Activated CD8-positive, alpha-beta memory T cell treated with anti-CD3 and anti-CD28 coated beads, Interleukin-2, amount 10 ng/mL, durations not matched to agents 7 days and 5 days (primary cell): ENCODE measurements around the gene GPR82. TPM values are rescaled to one million over a fixed set of nuclear protein-coding genes. Genes with fewer than 3 reads are reported as not detected.
"Not testable (repeated sequence)": the region's sequence is repeated elsewhere in the genome, so short reads cannot be mapped to it uniquely, and the experiment has no call there.

Experiments
- ATAC-seq: fragments of 150-1000 bp; cut with Tn5 transposase; one replicate; pipeline ENCODE4 v1.10.0; 2021; ENCODE audit warnings: moderate library complexity
- CTCF ChIA-PET: fragments of 350-600 bp; sonication (Branson Sonifier 250); formaldehyde crosslinking; loops from one replicate; lab custom pipeline; 2021; ENCODE audit warnings: antibody characterized with exemption; lab: Charles Lee
- DNase-seq: peaks from one replicate; pipeline ENCODE4 v3.0.0-alpha.2; 2020
- H3K27ac Mint-ChIP-seq: one replicate; pipeline ENCODE4 v1.8.0; 2021; ENCODE audit warnings: mild to moderate bottlenecking, mixed read lengths
- H3K27me3 Mint-ChIP-seq: one replicate; pipeline ENCODE4 v1.8.0; 2021; ENCODE audit warnings: mixed read lengths
- H3K36me3 Mint-ChIP-seq: one replicate; pipeline ENCODE4 v1.8.0; 2021; ENCODE audit warnings: mild to moderate bottlenecking, mixed read lengths
- H3K4me1 Mint-ChIP-seq: one replicate; pipeline ENCODE4 v1.8.0; 2021; ENCODE audit warnings: mixed read lengths
- H3K4me3 Mint-ChIP-seq: one replicate; pipeline ENCODE4 v1.8.0; 2021; ENCODE audit warnings: mild to moderate bottlenecking, moderate library complexity, mixed read lengths
- H3K9me3 Mint-ChIP-seq: one replicate; pipeline ENCODE4 v1.8.0; 2022; ENCODE audit warnings: low read depth, mixed read lengths
- total RNA-seq, 2 experiments: library from RNA; stranded (reverse); gene quantifications; one replicate each; pipeline ENCODE4 v1.2.3, GENCODE V29; 2021

Gene GPR82
- total RNA-seq, 2 experiments from 2014 or later: 0.21 to 0.47 TPM

DNA sequence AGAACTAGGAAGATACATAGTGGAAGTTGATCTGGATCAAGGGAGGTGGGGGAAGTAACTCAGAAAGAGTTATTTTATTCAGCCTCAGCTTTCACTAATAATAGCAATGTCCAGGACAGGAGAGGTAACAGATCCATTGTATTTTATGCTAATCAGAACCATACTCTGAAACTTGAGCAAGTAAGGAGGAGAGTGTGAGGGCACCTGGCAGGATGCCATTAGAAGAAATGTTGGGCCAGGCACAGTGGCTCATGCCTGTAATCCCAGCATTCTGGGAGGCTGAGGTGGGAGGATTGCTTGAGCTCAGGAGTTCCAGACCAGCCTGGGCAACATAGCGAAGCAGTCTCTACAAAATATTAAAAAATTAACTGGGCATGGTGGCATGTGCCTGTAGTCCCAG, 18.9 kb upstream of the GPR82 start:
- Mint-ChIP-seq H3K27ac (no peak overlapping the region), H3K27me3 (no peaks in the 10 kb centered on the region), H3K4me1 (peaks cover 37% of the 10 kb centered on the region), H3K4me3 (no peak overlapping the region), H3K9me3 (no peaks in the 10 kb centered on the region), H3K36me3 (peaks cover 13% of the 10 kb centered on the region)
- DNase-seq (no peak), ATAC-seq (no peak)
- CTCF ChIA-PET: no interaction called here

DNA sequence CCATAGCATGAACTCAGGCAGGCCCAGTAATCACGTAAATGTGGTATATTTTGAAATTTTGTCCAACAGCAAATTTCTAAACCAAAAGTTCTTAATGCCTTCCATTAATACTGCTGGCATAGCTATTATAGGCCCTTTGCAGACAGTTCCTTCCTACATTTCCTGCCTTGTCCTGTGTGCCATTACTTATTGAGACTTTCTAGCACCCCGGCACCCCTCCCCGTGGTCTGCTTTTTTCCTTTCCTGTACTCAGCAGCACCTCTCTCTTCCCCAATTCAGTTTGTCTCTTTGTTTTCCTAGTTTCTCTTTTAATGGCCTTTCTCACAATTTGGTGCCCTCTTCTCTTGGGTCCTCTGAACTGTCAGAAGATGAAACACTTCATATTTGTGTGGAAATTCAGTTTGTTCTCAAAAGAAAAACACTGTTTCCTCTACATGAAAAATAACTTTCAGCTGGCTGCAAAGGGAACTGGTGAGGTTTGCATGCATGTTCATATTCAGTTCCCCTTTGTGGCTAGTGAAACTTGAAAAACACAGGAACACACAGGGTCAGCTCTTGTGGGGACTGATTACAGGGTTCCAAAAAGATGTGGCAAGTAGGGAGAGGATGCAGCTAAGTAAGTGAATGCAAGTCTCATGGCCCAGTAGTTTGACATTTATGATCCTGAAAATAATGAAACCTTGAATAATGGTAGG, 18.2 kb upstream of the GPR82 start:
- H3K4me1 Mint-ChIP-seq: peaks cover 38% of the 10 kb centered on the region
- CTCF ChIA-PET: no interaction called here

DNA sequence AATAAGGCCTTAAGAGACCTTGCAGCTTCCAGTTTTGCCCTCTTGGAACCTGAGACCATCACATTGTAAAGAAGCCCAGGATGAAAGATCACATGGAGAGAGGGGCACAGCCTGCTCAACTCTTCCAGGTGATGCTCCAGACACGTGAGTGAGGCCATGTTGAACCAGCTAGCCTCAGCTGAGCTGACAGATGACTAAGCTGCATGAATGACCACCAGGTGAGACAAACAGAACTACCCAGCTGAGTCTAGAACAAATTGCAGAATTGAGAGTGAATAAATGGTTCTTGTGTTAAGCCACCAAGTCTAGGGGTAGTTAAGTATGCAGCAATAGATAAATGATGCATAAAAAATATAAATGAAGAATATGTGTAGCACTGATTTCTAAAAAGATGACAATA, 16.8 kb upstream of the GPR82 start:
- no peak overlapping the region for H3K27ac Mint-ChIP-seq
- no peak for DNase-seq
- peaks cover 46% of the 10 kb centered on the region for H3K4me1 Mint-ChIP-seq
- no peak for ATAC-seq
- CTCF ChIA-PET: interaction anchor here (0.8 to 1.5 kb wide), 2 partner anchors 30 to 53 kb away, joined by 3 read pairs; no protein-coding TSS in a partner anchor
- H3K36me3 Mint-ChIP-seq: peaks cover 13% of the 10 kb centered on the region
- H3K4me3 Mint-ChIP-seq: no peak overlapping the region
- H3K27me3 Mint-ChIP-seq: no peaks in the 10 kb centered on the region
- H3K9me3 Mint-ChIP-seq: no peaks in the 10 kb centered on the region

More for the DNA sequence above, 18.2 kb upstream of the GPR82 start:
- no peak overlapping the region for H3K4me3 Mint-ChIP-seq
- DNase-seq: no peak
- peak overlapping the region; percentile 73 for H3K27ac Mint-ChIP-seq
- no peaks in the 10 kb centered on the region for H3K27me3 Mint-ChIP-seq
- peaks cover 13% of the 10 kb centered on the region for H3K36me3 Mint-ChIP-seq
- no peaks in the 10 kb centered on the region for H3K9me3 Mint-ChIP-seq
- no peak for ATAC-seq

DNA sequence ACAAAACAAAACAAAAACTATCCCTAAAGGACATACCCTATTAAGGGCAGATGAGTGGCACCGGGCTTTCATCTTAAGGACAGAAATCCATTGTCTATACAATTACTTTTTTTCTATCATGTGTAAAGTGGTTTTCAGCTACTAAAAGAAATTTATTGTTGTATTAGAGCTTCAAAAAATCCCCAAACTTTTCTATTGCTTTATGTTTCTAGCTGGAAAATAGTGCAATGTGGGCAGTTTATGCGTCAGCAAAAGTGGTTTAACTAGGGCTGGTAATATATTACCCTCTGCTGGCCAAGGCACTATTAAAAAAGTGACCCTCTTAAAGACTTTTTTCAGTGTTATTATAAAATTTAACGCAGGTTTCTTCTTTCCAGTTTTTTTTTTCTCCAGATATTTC, 15.5 kb upstream of the GPR82 start:
- ATAC-seq: no peak

DNA sequence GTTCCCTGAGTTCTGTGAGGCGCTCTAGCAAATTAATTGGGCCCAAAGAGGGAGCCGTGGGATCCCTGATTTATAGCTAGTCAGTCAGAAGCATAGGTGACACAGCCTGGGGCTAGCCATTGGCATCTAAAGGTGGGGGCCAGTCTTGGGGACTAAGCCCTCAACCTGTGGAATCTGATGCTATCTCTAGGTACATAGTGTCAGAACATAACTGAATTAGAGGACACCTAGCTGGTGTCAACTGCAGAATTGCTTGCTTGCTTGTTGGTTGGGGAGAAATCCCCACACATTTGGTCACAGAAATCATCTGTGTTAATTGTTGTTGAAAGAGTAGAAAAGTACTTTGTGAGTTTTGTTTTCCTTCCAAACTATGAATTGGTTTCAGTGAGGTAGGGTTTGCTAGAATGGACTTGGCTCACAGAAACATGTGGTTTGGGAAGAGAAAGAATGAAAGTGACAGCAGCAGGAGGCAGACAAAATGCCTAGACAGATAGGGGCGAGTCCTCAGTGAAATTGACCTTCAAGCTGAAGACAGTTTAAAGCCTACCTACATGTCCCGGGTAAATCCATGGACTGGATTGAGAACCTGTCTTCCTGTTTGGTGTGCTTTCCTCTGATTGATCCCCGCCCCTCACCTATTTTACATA, 12.8 kb upstream of the GPR82 start:
- DNase-seq (no peak), ATAC-seq (no peak)
- Mint-ChIP-seq H3K27me3 (no peaks in the 10 kb centered on the region), H3K4me1 (peaks cover 24% of the 10 kb centered on the region), H3K27ac (no peak overlapping the region), H3K36me3 (peaks cover 14% of the 10 kb centered on the region), H3K4me3 (no peak overlapping the region), H3K9me3 (no peaks in the 10 kb centered on the region)
- CTCF ChIA-PET: no interaction called here

More for the DNA sequence above, 15.5 kb upstream of the GPR82 start:
- Mint-ChIP-seq H3K4me3 (no peak overlapping the region), H3K4me1 (peaks cover 42% of the 10 kb centered on the region), H3K36me3 (peaks cover 14% of the 10 kb centered on the region), H3K27me3 (no peaks in the 10 kb centered on the region), H3K27ac (no peak overlapping the region), H3K9me3 (no peaks in the 10 kb centered on the region)
- DNase-seq: no peak
- CTCF ChIA-PET: interaction anchor here (1.5 kb wide), 1 partner anchor 29 kb away, joined by 3 read pairs; no protein-coding TSS in a partner anchor

GRCh38 chrX:41716222-41716621, 7.8 kb upstream of the GPR82 start:
- CTCF ChIA-PET: no interaction called here
- DNase-seq (no peak), ATAC-seq (no peak)
- peaks cover 42% of the 10 kb centered on the region for H3K36me3 Mint-ChIP-seq
- peak overlapping the region; percentile 7 for H3K27ac Mint-ChIP-seq
- H3K4me3 Mint-ChIP-seq: no peak overlapping the region
- no peaks in the 10 kb centered on the region for H3K9me3 Mint-ChIP-seq
- peaks cover 43% of the 10 kb centered on the region for H3K4me1 Mint-ChIP-seq
- no peaks in the 10 kb centered on the region for H3K27me3 Mint-ChIP-seq

- Mint-ChIP-seq H3K36me3 (peaks cover 42% of the 10 kb centered on the region), H3K27ac (no peak overlapping the region), H3K4me1 (peaks cover 44% of the 10 kb centered on the region), H3K4me3 (no peak overlapping the region), H3K27me3 (no peaks in the 10 kb centered on the region), H3K9me3 (no peaks in the 10 kb centered on the region)
- DNase-seq: no peak
- CTCF ChIA-PET: no interaction called here
- no peak for ATAC-seq
Observed at GRCh38 chrX:41716767-41717473, 7.1 kb upstream of the GPR82 start.

DNA sequence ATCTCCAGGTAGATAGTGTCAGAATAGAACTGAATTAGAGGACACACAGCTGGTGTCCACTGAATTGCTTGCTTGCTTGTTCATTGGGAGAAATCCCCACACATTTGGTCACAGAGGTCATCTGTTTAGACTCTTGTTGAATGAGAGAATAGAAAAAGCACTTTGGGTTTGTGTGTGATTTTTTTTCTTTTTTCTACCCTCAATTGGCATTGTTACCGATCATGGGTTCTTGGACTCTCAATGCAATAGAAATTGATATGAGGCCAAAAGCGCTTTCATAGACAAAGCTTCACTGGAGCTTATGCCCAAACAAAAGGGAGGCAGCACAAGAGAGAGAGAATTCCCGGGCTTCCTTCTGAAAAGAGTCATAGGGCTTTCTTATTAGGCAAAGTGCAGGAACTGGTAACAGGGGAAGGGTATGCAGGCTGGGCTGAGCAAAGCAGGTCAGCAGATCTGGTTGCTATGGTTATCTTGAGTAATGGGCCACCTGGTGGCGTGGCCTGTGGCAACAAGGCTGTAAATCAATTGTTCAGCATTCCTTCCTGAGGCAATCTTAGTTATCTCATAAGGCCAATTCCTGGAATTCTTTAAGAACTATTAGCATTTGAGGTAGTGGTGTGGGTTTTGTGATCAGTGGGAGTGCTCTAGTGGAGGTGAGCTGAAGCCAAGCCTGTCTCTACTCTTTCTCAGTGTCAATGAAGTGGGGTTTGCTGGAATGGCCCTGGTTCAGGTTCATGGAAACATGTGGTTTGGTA, 5.3 kb upstream of the GPR82 start:
- H3K4me3 Mint-ChIP-seq: no peak overlapping the region
- CTCF ChIA-PET: no interaction called here
- no peak overlapping the region for H3K27ac Mint-ChIP-seq

DNA sequence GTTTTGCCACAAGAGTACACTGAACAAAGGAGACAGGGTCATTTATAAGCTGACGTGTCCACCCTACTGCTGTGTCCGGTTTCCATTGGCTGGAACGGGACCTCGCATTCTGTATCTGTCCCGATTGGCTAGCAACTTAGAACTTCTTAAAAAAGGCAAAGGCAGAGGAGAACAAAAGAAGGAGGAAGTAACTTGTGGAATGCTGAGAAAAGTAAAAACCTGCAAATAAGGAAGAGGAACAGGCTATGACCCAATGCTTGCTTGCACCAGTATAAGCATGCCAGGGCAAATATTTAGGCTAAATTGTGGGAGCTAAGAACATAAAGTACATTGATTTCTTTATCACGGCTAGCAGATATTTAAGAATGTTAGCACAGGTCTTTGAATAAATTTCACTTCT, 4.4 kb upstream of the GPR82 start:
- CTCF ChIA-PET, H3K27me3 Mint-ChIP-seq, ATAC-seq, DNase-seq, H3K4me3 Mint-ChIP-seq, H3K9me3 Mint-ChIP-seq: not testable (repeated sequence)
- Mint-ChIP-seq H3K4me1 (peaks cover 68% of the 10 kb centered on the region), H3K27ac (peak overlapping the region; percentile 71), H3K36me3 (peaks cover 31% of the 10 kb centered on the region)

More for the DNA sequence above, 5.3 kb upstream of the GPR82 start:
- Mint-ChIP-seq H3K9me3 (no peaks in the 10 kb centered on the region), H3K36me3 (peaks cover 37% of the 10 kb centered on the region), H3K4me1 (peaks cover 61% of the 10 kb centered on the region), H3K27me3 (no peaks in the 10 kb centered on the region)
- ATAC-seq: no peak
- no peak for DNase-seq

DNA sequence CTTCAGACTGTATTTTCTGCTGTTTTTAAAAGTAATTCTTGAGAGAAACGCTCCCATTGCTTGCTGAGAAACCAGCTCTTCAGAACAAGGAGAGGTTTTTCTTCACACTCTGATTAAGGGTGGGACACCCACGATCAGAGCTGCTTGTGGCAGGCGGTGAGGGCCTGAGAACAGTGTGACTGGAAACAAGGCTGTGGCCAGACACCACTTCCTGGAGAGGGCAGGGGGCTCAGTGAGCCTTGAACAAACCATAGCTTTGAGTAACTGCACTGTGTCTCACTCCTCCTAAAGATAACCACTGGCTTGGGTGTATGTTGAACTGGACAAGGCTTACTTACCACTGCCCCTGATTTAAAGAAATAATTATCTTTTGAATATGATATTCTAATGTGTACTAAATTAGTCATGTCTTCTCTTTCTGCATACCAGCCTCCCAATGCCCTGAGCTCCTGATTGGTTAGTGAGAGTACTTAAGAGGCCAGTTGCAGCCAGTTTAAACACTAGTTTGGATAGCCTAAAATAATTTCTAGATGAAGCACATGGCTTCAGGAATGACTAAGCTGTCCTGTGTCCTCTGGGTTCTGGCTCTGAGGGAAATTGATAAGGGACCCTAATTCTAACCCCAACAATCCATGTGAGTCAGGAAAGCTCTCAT, 3.7 kb upstream of the GPR82 start:
- H3K27ac Mint-ChIP-seq: peak overlapping the region; percentile 78
- no peak overlapping the region for H3K4me3 Mint-ChIP-seq

DNA sequence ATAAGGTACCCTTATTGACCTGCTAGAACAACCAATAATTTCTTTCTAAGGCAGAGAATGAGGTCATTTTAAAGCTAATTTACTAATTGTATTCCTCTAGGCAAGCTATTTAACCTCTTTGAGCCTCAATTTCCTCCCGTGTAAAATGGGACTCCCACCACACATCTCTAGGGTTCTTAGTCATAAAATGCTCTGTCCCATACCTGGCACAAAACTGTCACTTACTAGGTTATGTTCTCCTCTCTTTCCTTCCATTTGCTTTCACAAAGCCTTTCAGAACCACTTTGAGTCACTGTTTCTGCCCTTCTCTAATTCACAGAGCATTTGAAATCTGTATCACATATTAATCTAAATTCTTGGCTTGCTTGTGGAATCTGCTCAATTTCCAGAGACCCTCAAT, 2.4 kb upstream of the GPR82 start:
- Mint-ChIP-seq H3K4me3 (no peak overlapping the region), H3K36me3 (peaks cover 30% of the 10 kb centered on the region), H3K27me3 (no peaks in the 10 kb centered on the region), H3K9me3 (no peaks in the 10 kb centered on the region), H3K4me1 (peaks cover 59% of the 10 kb centered on the region), H3K27ac (peak overlapping the region; percentile 69)
- DNase-seq (no peak), ATAC-seq (peak; percentile 43)
- CTCF ChIA-PET: no interaction called here

More for the DNA sequence above, 3.7 kb upstream of the GPR82 start:
- Mint-ChIP-seq H3K4me1 (peaks cover 68% of the 10 kb centered on the region), H3K36me3 (peaks cover 30% of the 10 kb centered on the region), H3K27me3 (no peaks in the 10 kb centered on the region), H3K9me3 (no peaks in the 10 kb centered on the region)
- CTCF ChIA-PET: no interaction called here
- peak; percentile 89 for DNase-seq
- ATAC-seq: peak; percentile 90

DNA sequence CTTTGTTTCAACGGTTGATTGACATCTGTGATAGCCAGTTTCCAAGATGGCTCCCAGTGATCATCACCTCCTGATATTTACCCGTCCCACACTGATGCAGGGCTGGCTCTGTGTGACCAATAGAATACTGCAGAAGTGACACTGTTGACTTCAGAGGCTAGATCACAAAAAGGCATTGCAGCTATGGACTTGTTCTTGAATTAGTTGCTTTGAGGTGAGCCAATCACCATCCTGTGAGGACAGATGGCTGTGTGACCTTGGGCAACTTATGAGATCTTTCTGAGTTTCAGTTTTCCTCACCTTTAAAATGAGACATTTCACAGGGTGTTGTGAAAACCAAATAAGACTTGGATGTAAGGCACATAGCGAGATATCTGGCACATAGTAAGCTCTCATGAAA, 1.8 kb upstream of the GPR82 start:
- Mint-ChIP-seq H3K36me3 (peaks cover 25% of the 10 kb centered on the region), H3K4me1 (peaks cover 54% of the 10 kb centered on the region)
- CTCF ChIA-PET: no interaction called here

More for the DNA sequence above, 1.8 kb upstream of the GPR82 start:
- peak overlapping the region; percentile 69 for H3K27ac Mint-ChIP-seq
- DNase-seq: no peak
- no peaks in the 10 kb centered on the region for H3K9me3 Mint-ChIP-seq
- no peaks in the 10 kb centered on the region for H3K27me3 Mint-ChIP-seq
- no peak overlapping the region for H3K4me3 Mint-ChIP-seq
- ATAC-seq: no peak
